ENCODE data around the gene GJB6. TPM values are rescaled to one million over a fixed set of nuclear protein-coding genes. Genes with fewer than 3 reads are reported as not detected.

Gene GJB6
- total and polyA plus RNA-seq, 4 donors = 0.86 TPM; not detected in 3

GRCh38 chr13:20219577-20219976, 12.5 kb downstream of the GJB6 start:
- Histone ChIP-seq H3K36me3 (ENCODE audit: control insufficient read depth in 4 of 4, insufficient read depth in 4 of 4, low read length in 4 of 4) (no peaks in the 10 kb centered on the region), H3K9me3 (ENCODE audit: control insufficient read depth in 4 of 4, insufficient read depth in 3 of 4, low read length in 3 of 4) (peaks cover 0 to 4% (median 0%) of the 10 kb centered on the region in 4 donors), H3K4me1 (ENCODE audit: control insufficient read depth in 5 of 5, insufficient read depth in 5 of 5, low read length in 5 of 5) (peaks cover 0 to 1% (median 0%) of the 10 kb centered on the region in 5 donors), H3K4me3 (no peak overlapping the region), H3K9ac (ENCODE audit: insufficient read depth in 1 of 2, low read length in 2 of 2) (no peak overlapping the region), H3K27ac (ENCODE audit: low read depth in 1 of 2, low read length in 1 of 2) (no peak overlapping the region), H3K27me3 (ENCODE audit: control insufficient read depth in 3 of 3, insufficient read depth in 3 of 3, low read length in 2 of 3) (peaks cover 0 to 5% (median 3%) of the 10 kb centered on the region in 3 donors)
- TF ChIP-seq CTCF (IDR thresholded peaks at IDR 0.05; ENCODE audit: control extremely low read depth, extremely low read depth) = no peak
- DNase-seq (no peak), ATAC-seq (ENCODE audit: insufficient read depth, low FRiP score) (no peak)

GRCh38 chr13:20217168-20217567, 15.0 kb downstream of the GJB6 start:
- no peaks in the 10 kb centered on the region for H3K36me3 ChIP-seq (ENCODE audit: control insufficient read depth in 4 of 4, insufficient read depth in 4 of 4, low read length in 4 of 4)
- ATAC-seq (ENCODE audit: insufficient read depth, low FRiP score) = no peak
- no peak overlapping the region for H3K27ac ChIP-seq (ENCODE audit: low read depth in 1 of 2, low read length in 1 of 2)
- H3K4me1 ChIP-seq (ENCODE audit: control insufficient read depth in 5 of 5, insufficient read depth in 5 of 5, low read length in 5 of 5) = peaks cover 0 to 1% (median 0%) of the 10 kb centered on the region in 5 donors
- H3K9me3 ChIP-seq (ENCODE audit: control insufficient read depth in 4 of 4, insufficient read depth in 3 of 4, low read length in 3 of 4) = peaks cover 0 to 4% (median 0%) of the 10 kb centered on the region in 4 donors
- 51 to 63% methylated on average over 3 of the region's 3 CpGs for WGBS, 2 donors
- TF ChIP-seq CTCF (IDR thresholded peaks at IDR 0.05; ENCODE audit: control extremely low read depth, extremely low read depth) = no peak
- H3K9ac ChIP-seq (ENCODE audit: insufficient read depth in 1 of 2, low read length in 2 of 2) = no peak overlapping the region
- no peak for DNase-seq
- no peak overlapping the region for H3K4me3 ChIP-seq
- H3K27me3 ChIP-seq (ENCODE audit: control insufficient read depth in 3 of 3, insufficient read depth in 3 of 3, low read length in 2 of 3) = peaks cover 0 to 5% (median 3%) of the 10 kb centered on the region in 3 donors

GRCh38 chr13:20209948-20210347, 22.2 kb downstream of the GJB6 start:
- ATAC-seq (ENCODE audit: insufficient read depth, low FRiP score) (no peak), DNase-seq (no peak)
- no peak overlapping the region for H3K9ac ChIP-seq (ENCODE audit: insufficient read depth in 1 of 2, low read length in 2 of 2)
- no peak overlapping the region for H3K27ac ChIP-seq (ENCODE audit: low read depth in 1 of 2, low read length in 1 of 2)
- no peak overlapping the region for H3K4me3 ChIP-seq
- TF ChIP-seq CTCF (IDR thresholded peaks at IDR 0.05; ENCODE audit: control extremely low read depth, extremely low read depth) = no peak
- H3K27me3 ChIP-seq (ENCODE audit: control insufficient read depth in 3 of 3, insufficient read depth in 3 of 3, low read length in 2 of 3) = no peaks in the 10 kb centered on the region
- no peaks in the 10 kb centered on the region for H3K36me3 ChIP-seq (ENCODE audit: control insufficient read depth in 4 of 4, insufficient read depth in 4 of 4, low read length in 4 of 4)
- 90 to 91% methylated on average over 1 of the region's 1 CpG for WGBS, 2 donors
- no peaks in the 10 kb centered on the region for H3K9me3 ChIP-seq (ENCODE audit: control insufficient read depth in 4 of 4, insufficient read depth in 3 of 4, low read length in 3 of 4)
- no peaks in the 10 kb centered on the region for H3K4me1 ChIP-seq (ENCODE audit: control insufficient read depth in 5 of 5, insufficient read depth in 5 of 5, low read length in 5 of 5)

- TF ChIP-seq CTCF (IDR thresholded peaks at IDR 0.05; ENCODE audit: control extremely low read depth, extremely low read depth) = no peak
- Histone ChIP-seq H3K27me3 (ENCODE audit: control insufficient read depth in 3 of 3, insufficient read depth in 3 of 3, low read length in 2 of 3) (no peaks in the 10 kb centered on the region), H3K9me3 (ENCODE audit: control insufficient read depth in 4 of 4, insufficient read depth in 3 of 4, low read length in 3 of 4) (no peaks in the 10 kb centered on the region), H3K4me3 (no peak overlapping the region), H3K4me1 (ENCODE audit: control insufficient read depth in 5 of 5, insufficient read depth in 5 of 5, low read length in 5 of 5) (no peaks in the 10 kb centered on the region), H3K27ac (ENCODE audit: low read depth in 1 of 2, low read length in 1 of 2) (no peak overlapping the region), H3K9ac (ENCODE audit: insufficient read depth in 1 of 2, low read length in 2 of 2) (no peak overlapping the region), H3K36me3 (ENCODE audit: control insufficient read depth in 4 of 4, insufficient read depth in 4 of 4, low read length in 4 of 4) (no peaks in the 10 kb centered on the region)
- DNase-seq = no peak
- 75 to 83% methylated on average over 16 of the region's 16 CpGs for WGBS, 2 donors
- no peak for ATAC-seq (ENCODE audit: insufficient read depth, low FRiP score)
These were observed 25.4 kb downstream of the GJB6 start for GRCh38 chr13:20206698-20207235.

Data from lung (tissue), 12 donors.